A549 (cell line): ENCODE results near the gene RASD2. TPM values are rescaled to one million over a fixed set of nuclear protein-coding genes. Genes with fewer than 3 reads are reported as not detected.

ENCODE experiments used
- ATAC-seq, 2 experiments: fragments of 200-7000 bp in 1 of 2; fragments of >200 bp in 1 of 2; cut with Nextera tagmentation in 1 of 2; cut with Tn5 transposase in 1 of 2; 3 replicates each; pipeline versions ENCODE4 v1.8.0 to v1.9.1; 2018 to 2020; ENCODE audit warnings: mild to moderate bottlenecking in 1 of 2, moderate library complexity in 1 of 2
- CTCF ChIA-PET: fragments of 300-600 bp; sonication (Branson Sonifier 250); formaldehyde crosslinking; extraction: SDS; loops from one replicate; lab custom pipeline; 2021; ENCODE audit warnings: antibody characterized with exemption, inconsistent platforms; lab: Yijun Ruan, JAX
- POLR2A ChIA-PET: fragments of 350-600 bp; formaldehyde crosslinking; extraction: SDS; loops from one replicate; lab custom pipeline; 2021; ENCODE audit warnings: antibody characterized with exemption, inconsistent platforms; lab: Yijun Ruan, JAX
- DNase-seq, 2 experiments: peaks; one replicate each; pipeline versions ENCODE4 v3.0.0 to v3.0.0-alpha.2; 2011 to 2016; ENCODE audit warnings: low read depth in 1 of 2, low spot score in 1 of 2
- FAIRE-seq: peaks from 2 replicates; lab custom pipeline; 2011; peaks lifted over from hg19 to GRCh38; lab: Jason Lieb, UNC
- H3K27ac ChIP-seq, 2 experiments: fragments of >200 bp; sonication (Bioruptor Twin); formaldehyde crosslinking; 3 replicates each; pipeline ENCODE4 v1.5.1; 2016 to 2017
- H3K4me1 ChIP-seq: fragments of >200 bp; sonication (Bioruptor Twin); formaldehyde crosslinking; 3 replicates; pipeline ENCODE4 v1.6.1; 2016
- H3K4me2 ChIP-seq: fragments of >200 bp; sonication (Bioruptor Twin); formaldehyde crosslinking; 3 replicates; pipeline ENCODE4 v1.6.1; 2016
- H3K4me3 ChIP-seq: fragments of >200 bp; sonication (Bioruptor Twin); formaldehyde crosslinking; 3 replicates; pipeline ENCODE4 v1.5.1; 2016
- H3K9me3 ChIP-seq: fragments of >200 bp; sonication (Bioruptor Twin); formaldehyde crosslinking; 3 replicates; pipeline ENCODE4 v1.6.1; 2016
- CBX8 ChIP-seq: fragments of 200-600 bp; sonication (generic); IDR thresholded peaks from 2 replicates; pipeline ENCODE4 v1.6.1; 2016
- CHD2 ChIP-seq: fragments of 150-350 bp; IDR thresholded peaks from 2 replicates; pipeline ENCODE4 v1.6.1; 2014; ENCODE audit warnings: low read length; ENCODE audit not compliant: partially characterized antibody
- FOSB ChIP-seq: fragments of 250-450 bp; sonication (Bioruptor Pico); IDR thresholded peaks from 2 replicates; pipeline ENCODE4 v1.5.0; 2020; ENCODE audit warnings: mild to moderate bottlenecking, moderate library complexity
- FOSL2 ChIP-seq, 2 experiments: fragments of 450-650 bp in 1 of 2; fragments of >200 bp in 1 of 2; sonication (Bioruptor Twin) in 1 of 2; formaldehyde crosslinking; IDR thresholded peaks; 2 replicates each; pipeline versions ENCODE4 v1.5.0 to v1.6.1; 2016 to 2020; ENCODE audit warnings: mild to moderate bottlenecking in 1 of 2, moderate library complexity in 1 of 2
- JUN ChIP-seq, 2 experiments: fragments of >200 bp; sonication (Bioruptor Twin); formaldehyde crosslinking; IDR thresholded peaks; 2 replicates in 1 of 2; 3 replicates in 1 of 2; pipeline ENCODE4 v1.6.1; 2016 to 2017
- MAFK ChIP-seq: fragments of 450-650 bp; IDR thresholded peaks from 2 replicates; pipeline ENCODE4 v1.6.1; 2014; ENCODE audit not compliant: partially characterized antibody
- POLR2AphosphoS2 ChIP-seq: conservative IDR thresholded peaks from 2 replicates; pipeline ENCODE4 v1.6.1; 2012; ENCODE audit warnings: low read length, improper control_type of control experiment, inconsistent platforms
- RAD21 ChIP-seq, 2 experiments: fragments of >200 bp in 1 of 2; sonication (Bioruptor Twin) in 1 of 2; formaldehyde crosslinking in 1 of 2; IDR thresholded peaks in 1 of 2; conservative IDR thresholded peaks in 1 of 2; 2 replicates in 1 of 2; 3 replicates in 1 of 2; pipeline ENCODE4 v1.6.1; 2012 to 2018; ENCODE audit warnings: inconsistent platforms in 1 of 2
- ZFP36 ChIP-seq: fragments of 450-650 bp; IDR thresholded peaks from 2 replicates; pipeline ENCODE4 v1.6.1; 2014; ENCODE audit warnings: borderline replicate concordance; ENCODE audit not compliant: partially characterized antibody
- ZSCAN20 ChIP-seq: fragments of 250-450 bp; sonication (Bioruptor Pico); IDR thresholded peaks from 2 replicates; pipeline ENCODE4 v1.8.0; 2022; ENCODE audit warnings: mild to moderate bottlenecking, moderate library complexity
- WGBS: methylation state at CpG from one replicate; pipeline ENCODE4 v1.1.6; 2017; ENCODE audit errors: missing lambda C conversion rate; 5-methylcytosine and 5-hydroxymethylcytosine counted together
- polyA plus RNA-seq, 4 experiments: library from polyadenylated mRNA; depleted of rRNA in 3 of 4; stranded (reverse); fragments of >200 nt; fragmentation: RNase III in 1 of 4; extraction: RNeasy Plus Mini Kit Qiagen cat#74134 plus additional on column Dnase treatment in 1 of 4; gene quantifications; 2 replicates in 3 of 4; 3 replicates in 1 of 4; pipeline ENCODE4 v1.2.3, GENCODE V29; 2011 to 2017
- TF ChIP-seq, protein P1 (sequence below): fragments of 450-650 bp; IDR thresholded peaks from 2 replicates; pipeline ENCODE4 v1.6.1; 2014; ENCODE audit warnings: antibody characterized with exemption
- TF ChIP-seq, protein P2 (sequence below): IDR thresholded peaks from 2 replicates; pipeline ENCODE4 v1.6.1; 2012; ENCODE audit warnings: low read depth, borderline replicate concordance
- TF ChIP-seq, protein P3 (sequence below): fragments of 250-450 bp; sonication (Bioruptor Pico); IDR thresholded peaks from 2 replicates; pipeline ENCODE4 v1.5.0; 2021; ENCODE audit warnings: mild to moderate bottlenecking, moderate library complexity, borderline replicate concordance
- TF ChIP-seq, protein P4 (sequence below): fragments of >200 bp; sonication (Bioruptor Twin); formaldehyde crosslinking; IDR thresholded peaks from 3 replicates; pipeline ENCODE4 v1.5.1; 2016

RASD2 gene
- polyA plus RNA-seq, 2 of the 4 experiments (the other 2 are of a cell fraction): 0.61 to 1.2 TPM

DNA sequence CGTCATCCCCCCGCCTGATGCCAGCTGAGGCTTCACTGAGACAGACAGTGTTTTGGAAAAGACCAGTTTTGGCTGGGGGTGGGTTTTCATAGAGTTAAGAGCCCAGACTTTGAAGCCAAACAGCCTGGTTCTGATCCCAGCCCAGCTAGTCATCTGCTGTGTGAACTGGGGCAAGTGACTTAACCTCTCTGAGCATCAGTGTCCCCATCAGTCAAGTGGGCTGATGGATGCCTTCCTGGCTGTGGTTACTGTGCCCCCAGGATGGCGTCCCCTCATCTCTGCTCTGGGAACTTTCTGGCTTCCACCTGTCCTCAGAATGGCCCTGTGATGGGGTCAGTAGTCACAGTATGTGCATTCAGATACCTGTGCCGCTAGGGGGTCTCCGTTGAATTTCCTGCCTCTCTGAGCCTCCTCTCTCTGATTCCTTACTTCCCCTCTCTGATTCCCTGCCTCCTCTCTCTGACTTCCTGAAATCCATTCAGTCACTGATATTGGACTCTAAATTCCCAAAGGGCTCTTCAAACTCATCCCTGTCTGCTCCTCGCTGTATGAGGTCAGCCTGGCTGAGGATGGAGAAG is 2.4 kb downstream of the RASD2 start:
- ChIA-PET CTCF (interaction anchor here (2.2 kb wide), 1 partner anchor 112 kb away, joined by 7 read pairs; no protein-coding TSS in a partner anchor), POLR2A (no interaction called here)
- Histone ChIP-seq H3K4me1 (peaks cover 5% of the 10 kb centered on the region), H3K4me2 (no peak overlapping the region), H3K9me3 (no peaks in the 10 kb centered on the region), H3K4me3 (no peak overlapping the region), H3K27ac (no peak overlapping the region)
- DNase-seq (no peak), ATAC-seq (no peak), FAIRE-seq (no peak)
- TF ChIP-seq POLR2AphosphoS2: no peak
- TF ChIP-seq, protein P1, sequence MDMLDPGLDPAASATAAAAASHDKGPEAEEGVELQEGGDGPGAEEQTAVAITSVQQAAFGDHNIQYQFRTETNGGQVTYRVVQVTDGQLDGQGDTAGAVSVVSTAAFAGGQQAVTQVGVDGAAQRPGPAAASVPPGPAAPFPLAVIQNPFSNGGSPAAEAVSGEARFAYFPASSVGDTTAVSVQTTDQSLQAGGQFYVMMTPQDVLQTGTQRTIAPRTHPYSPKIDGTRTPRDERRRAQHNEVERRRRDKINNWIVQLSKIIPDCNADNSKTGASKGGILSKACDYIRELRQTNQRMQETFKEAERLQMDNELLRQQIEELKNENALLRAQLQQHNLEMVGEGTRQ: no peak
- TF ChIP-seq, protein P2, sequence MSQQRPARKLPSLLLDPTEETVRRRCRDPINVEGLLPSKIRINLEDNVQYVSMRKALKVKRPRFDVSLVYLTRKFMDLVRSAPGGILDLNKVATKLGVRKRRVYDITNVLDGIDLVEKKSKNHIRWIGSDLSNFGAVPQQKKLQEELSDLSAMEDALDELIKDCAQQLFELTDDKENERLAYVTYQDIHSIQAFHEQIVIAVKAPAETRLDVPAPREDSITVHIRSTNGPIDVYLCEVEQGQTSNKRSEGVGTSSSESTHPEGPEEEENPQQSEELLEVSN: no peak
- TF ChIP-seq FOSB (CRISPR knock-in tag): no peak
- no peak for TF ChIP-seq JUN (IDR thresholded peaks at IDR 0.05)
- TF ChIP-seq, protein P3, sequence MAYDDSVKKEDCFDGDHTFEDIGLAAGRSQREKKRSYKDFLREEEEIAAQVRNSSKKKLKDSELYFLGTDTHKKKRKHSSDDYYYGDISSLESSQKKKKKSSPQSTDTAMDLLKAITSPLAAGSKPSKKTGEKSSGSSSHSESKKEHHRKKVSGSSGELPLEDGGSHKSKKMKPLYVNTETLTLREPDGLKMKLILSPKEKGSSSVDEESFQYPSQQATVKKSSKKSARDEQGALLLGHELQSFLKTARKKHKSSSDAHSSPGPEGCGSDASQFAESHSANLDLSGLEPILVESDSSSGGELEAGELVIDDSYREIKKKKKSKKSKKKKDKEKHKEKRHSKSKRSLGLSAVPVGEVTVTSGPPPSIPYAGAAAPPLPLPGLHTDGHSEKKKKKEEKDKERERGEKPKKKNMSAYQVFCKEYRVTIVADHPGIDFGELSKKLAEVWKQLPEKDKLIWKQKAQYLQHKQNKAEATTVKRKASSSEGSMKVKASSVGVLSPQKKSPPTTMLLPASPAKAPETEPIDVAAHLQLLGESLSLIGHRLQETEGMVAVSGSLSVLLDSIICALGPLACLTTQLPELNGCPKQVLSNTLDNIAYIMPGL: no peak
- WGBS: 92% methylated on average over 6 of the region's 6 CpGs

DNA sequence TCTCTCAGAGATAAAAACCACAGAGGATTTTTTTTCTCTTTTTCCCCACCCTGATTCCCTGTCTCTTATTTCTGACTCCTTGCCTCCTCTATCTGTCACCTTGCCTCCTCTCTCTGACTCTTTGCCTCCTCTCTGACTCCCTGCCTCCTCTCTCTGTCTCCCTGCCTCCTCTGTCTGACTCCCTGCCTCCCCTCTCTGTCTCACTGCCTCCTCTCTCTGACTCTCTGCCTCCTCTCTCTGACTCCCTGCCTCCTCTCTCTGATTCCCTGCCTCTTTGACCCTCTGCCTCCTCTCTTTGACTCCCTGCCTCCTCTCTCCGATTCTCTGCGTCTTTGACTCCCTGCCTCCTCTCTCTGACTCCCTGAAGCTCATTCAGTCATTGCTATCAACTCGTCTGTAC is 3.1 kb downstream of the RASD2 start:
- no peak overlapping the region for H3K4me2 ChIP-seq
- FAIRE-seq (no peak), DNase-seq (no peak), ATAC-seq (no peak)
- H3K27ac ChIP-seq: no peak overlapping the region
- POLR2A ChIA-PET: no interaction called here
- no peaks in the 10 kb centered on the region for H3K9me3 ChIP-seq
- H3K4me1 ChIP-seq: peaks cover 5% of the 10 kb centered on the region
- H3K4me3 ChIP-seq: no peak overlapping the region
- WGBS: 67% methylated on average over 3 of the region's 3 CpGs
- CTCF ChIA-PET: interaction anchor here (0.9 to 1.6 kb wide), 2 partner anchors 113 to 185 kb away, joined by 3 to 4 read pairs; no protein-coding TSS in a partner anchor
- TF ChIP-seq ZSCAN20 (CRISPR knock-in tag) (no peak), ZFP36 (peak; percentile 70)

DNA sequence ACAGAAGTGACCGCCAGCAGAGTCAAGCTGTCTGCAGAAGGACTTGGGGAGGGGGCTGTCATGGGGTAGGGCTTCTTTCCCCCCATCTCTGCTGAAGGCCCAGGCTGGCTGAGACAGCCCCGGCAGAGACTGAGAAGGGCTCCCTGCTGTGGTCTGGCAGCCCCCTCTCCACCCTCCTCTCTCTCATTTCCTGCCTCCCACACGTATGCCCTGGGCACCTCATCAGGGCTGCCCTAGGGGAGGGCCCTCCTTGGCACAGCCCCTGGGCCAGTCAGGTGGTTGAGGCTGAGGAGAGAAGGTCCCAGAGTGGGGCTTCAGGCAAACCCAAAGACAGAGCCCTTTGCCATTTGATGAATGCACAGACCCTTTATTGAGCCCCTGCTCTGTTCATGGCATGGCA is 3.6 kb downstream of the RASD2 start:
- no peak overlapping the region for H3K4me2 ChIP-seq
- H3K4me3 ChIP-seq: no peak overlapping the region
- no CpG with 5 or more reads among the region's 3 CpGs for WGBS
- ATAC-seq (no peak), FAIRE-seq (no peak), DNase-seq (no peak)
- H3K4me1 ChIP-seq: peaks cover 5% of the 10 kb centered on the region
- CTCF ChIA-PET: interaction anchor here (0.6 to 1.6 kb wide), 5 partner anchors 16 to 186 kb away, joined by 3 to 4 read pairs (median 3); no protein-coding TSS in a partner anchor
- POLR2A ChIA-PET: no interaction called here
- no peak overlapping the region for H3K27ac ChIP-seq
- no peak for TF ChIP-seq MAFK
- TF ChIP-seq, protein P4, sequence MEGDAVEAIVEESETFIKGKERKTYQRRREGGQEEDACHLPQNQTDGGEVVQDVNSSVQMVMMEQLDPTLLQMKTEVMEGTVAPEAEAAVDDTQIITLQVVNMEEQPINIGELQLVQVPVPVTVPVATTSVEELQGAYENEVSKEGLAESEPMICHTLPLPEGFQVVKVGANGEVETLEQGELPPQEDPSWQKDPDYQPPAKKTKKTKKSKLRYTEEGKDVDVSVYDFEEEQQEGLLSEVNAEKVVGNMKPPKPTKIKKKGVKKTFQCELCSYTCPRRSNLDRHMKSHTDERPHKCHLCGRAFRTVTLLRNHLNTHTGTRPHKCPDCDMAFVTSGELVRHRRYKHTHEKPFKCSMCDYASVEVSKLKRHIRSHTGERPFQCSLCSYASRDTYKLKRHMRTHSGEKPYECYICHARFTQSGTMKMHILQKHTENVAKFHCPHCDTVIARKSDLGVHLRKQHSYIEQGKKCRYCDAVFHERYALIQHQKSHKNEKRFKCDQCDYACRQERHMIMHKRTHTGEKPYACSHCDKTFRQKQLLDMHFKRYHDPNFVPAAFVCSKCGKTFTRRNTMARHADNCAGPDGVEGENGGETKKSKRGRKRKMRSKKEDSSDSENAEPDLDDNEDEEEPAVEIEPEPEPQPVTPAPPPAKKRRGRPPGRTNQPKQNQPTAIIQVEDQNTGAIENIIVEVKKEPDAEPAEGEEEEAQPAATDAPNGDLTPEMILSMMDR: no peak
- TF ChIP-seq CHD2: no peak
- TF ChIP-seq CBX8: no peak
- no peak for TF ChIP-seq RAD21 (conservative IDR thresholded peaks at IDR 0.05 in 1 of 2, IDR thresholded peaks at IDR 0.05 in 1 of 2)
- no peak for TF ChIP-seq FOSB (CRISPR knock-in tag)
- TF ChIP-seq FOSL2 (IDR thresholded peaks at IDR 0.05): no peak
- TF ChIP-seq FOSL2 (CRISPR knock-in tag; IDR thresholded peaks at IDR 0.05): no peak
- TF ChIP-seq, protein P1: no peak
- no peaks in the 10 kb centered on the region for H3K9me3 ChIP-seq
